ENCODE results near the gene HAGHL. TPM values are rescaled to one million over a fixed set of nuclear protein-coding genes. Genes with fewer than 3 reads are reported as not detected.

The HAGHL gene
- total and polyA plus RNA-seq, 2 experiments from 2014 or later, result 21.6 to 35.3 TPM

GRCh38 chr16:767743-768235 lies 40.9 kb downstream of the HAGHL start:
- no peak for TF ChIP-seq JUNB (IDR thresholded peaks at IDR 0.05; ENCODE audit: unreplicated experiment)
- TF ChIP-seq EZH2phosphoT487 (IDR thresholded peaks at IDR 0.05; ENCODE audit: unreplicated experiment), result no peak
- no peak for TF ChIP-seq ZNF462 (CRISPR knock-in tag; IDR thresholded peaks at IDR 0.05)
- TF ChIP-seq NANOG (IDR thresholded peaks at IDR 0.05; ENCODE audit: borderline replicate concordance), result no peak
- TF ChIP-seq POLR2AphosphoS5 (IDR thresholded peaks at IDR 0.05; ENCODE audit: low read depth), result no peak
- no peak for TF ChIP-seq STAT1 (IDR thresholded peaks at IDR 0.05; ENCODE audit: unreplicated experiment)
- no peak for TF ChIP-seq ETS1 (IDR thresholded peaks at IDR 0.05)
- TF ChIP-seq CREB1 (CRISPR knock-in tag; IDR thresholded peaks at IDR 0.05; ENCODE audit: low read depth), result no peak
- no peak for TF ChIP-seq CTCF (conservative IDR thresholded peaks at IDR 0.05; ENCODE audit: low read depth in 2 of 2)
- TF ChIP-seq REST (IDR thresholded peaks at IDR 0.05; ENCODE audit: unreplicated experiment), result no peak
- TF ChIP-seq ZNF331 (CRISPR knock-in tag; IDR thresholded peaks at IDR 0.05; ENCODE audit: low read depth), result no peak
- no peaks in the 10 kb centered on the region for H3K9me2 ChIP-seq (ENCODE audit: insufficient read depth)
- no peaks in the 10 kb centered on the region for H3K36me3 Mint-ChIP-seq (ENCODE audit: low read depth)
- ATAC-seq, result peak; percentile 21
- DNase-seq (ENCODE audit: low spot score), result no peak
- peaks cover 10% of the 10 kb centered on the region for H3K27me3 Mint-ChIP-seq (ENCODE audit: insufficient read depth, low read depth, poor library complexity)
- H3K27ac Mint-ChIP-seq, result no peak overlapping the region
- no peaks in the 10 kb centered on the region for H4K20me1 ChIP-seq (replicated peaks; ENCODE audit: insufficient read depth)
- no peak overlapping the region for H2AFZ ChIP-seq
- H3K4me1 ChIP-seq (ENCODE audit: insufficient read depth), result no peaks in the 10 kb centered on the region
- no peak overlapping the region for H3K4me3 Mint-ChIP-seq
- no peaks in the 10 kb centered on the region for H3K36me3 ChIP-seq (ENCODE audit: insufficient read depth)
- H3K4me2 ChIP-seq, result no peak overlapping the region
- H3K9me3 Mint-ChIP-seq, result no peaks in the 10 kb centered on the region
- H3F3A ChIP-seq (replicated peaks; ENCODE audit: low read depth), result 0 out of 2 replicates have a peak, but pooled peaks cover 3% of the 10 kb centered on the region
- no peak overlapping the region for H3K4me3 ChIP-seq
- H3K27me3 ChIP-seq (ENCODE audit: insufficient read depth), result no peaks in the 10 kb centered on the region
- H3K79me2 ChIP-seq (replicated peaks; ENCODE audit: insufficient read depth), result no peaks in the 10 kb centered on the region
- no peaks in the 10 kb centered on the region; the same call in 2 of the 3 replicates for H3K4me1 Mint-ChIP-seq
- no peak overlapping the region for H3K27ac ChIP-seq (ENCODE audit: low read depth)
